ENCODE data around the gene IMPG1. TPM values are rescaled to one million over a fixed set of nuclear protein-coding genes. Genes with fewer than 3 reads are reported as not detected.

The IMPG1 gene
- total RNA-seq, 1 donor from 2014 or later = 0.51 TPM

DNA sequence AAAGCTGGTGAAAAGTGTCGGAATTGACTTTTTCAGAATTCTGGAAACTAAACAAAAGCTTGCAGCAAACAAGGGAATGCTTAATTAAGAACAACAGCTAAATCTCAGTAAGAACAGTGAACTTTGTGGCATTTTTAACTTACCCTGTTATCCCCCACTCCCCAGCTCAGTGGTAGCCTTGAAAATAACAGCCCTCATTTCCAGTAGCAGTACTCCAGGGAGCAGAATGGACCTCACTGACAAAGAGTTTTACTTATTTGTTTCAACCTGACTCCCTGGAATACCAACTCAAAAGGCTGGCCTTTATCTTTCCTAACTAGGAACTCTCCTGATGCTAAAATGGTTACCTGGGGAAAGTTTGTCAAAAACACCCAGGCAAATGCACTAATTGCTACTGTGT is 108.9 kb downstream of the IMPG1 start:
- DNase-seq = no peak
- peaks cover 6% of the 10 kb centered on the region for H3K9me3 Mint-ChIP-seq (ENCODE audit: unreplicated experiment)
- no peaks in the 10 kb centered on the region for H3K4me1 Mint-ChIP-seq (ENCODE audit: low read depth, unreplicated experiment)
- no peak overlapping the region for H3K4me3 Mint-ChIP-seq (ENCODE audit: unreplicated experiment)
- TF ChIP-seq, protein P1, sequence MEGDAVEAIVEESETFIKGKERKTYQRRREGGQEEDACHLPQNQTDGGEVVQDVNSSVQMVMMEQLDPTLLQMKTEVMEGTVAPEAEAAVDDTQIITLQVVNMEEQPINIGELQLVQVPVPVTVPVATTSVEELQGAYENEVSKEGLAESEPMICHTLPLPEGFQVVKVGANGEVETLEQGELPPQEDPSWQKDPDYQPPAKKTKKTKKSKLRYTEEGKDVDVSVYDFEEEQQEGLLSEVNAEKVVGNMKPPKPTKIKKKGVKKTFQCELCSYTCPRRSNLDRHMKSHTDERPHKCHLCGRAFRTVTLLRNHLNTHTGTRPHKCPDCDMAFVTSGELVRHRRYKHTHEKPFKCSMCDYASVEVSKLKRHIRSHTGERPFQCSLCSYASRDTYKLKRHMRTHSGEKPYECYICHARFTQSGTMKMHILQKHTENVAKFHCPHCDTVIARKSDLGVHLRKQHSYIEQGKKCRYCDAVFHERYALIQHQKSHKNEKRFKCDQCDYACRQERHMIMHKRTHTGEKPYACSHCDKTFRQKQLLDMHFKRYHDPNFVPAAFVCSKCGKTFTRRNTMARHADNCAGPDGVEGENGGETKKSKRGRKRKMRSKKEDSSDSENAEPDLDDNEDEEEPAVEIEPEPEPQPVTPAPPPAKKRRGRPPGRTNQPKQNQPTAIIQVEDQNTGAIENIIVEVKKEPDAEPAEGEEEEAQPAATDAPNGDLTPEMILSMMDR (IDR thresholded peaks at IDR 0.05; ENCODE audit: partially characterized antibody, unreplicated experiment) = no peak
- H3K27me3 Mint-ChIP-seq (ENCODE audit: unreplicated experiment) = peaks cover 2% of the 10 kb centered on the region
- H3K27ac Mint-ChIP-seq (ENCODE audit: unreplicated experiment) = no peak overlapping the region
- no peaks in the 10 kb centered on the region for H3K36me3 Mint-ChIP-seq (ENCODE audit: unreplicated experiment)

DNA sequence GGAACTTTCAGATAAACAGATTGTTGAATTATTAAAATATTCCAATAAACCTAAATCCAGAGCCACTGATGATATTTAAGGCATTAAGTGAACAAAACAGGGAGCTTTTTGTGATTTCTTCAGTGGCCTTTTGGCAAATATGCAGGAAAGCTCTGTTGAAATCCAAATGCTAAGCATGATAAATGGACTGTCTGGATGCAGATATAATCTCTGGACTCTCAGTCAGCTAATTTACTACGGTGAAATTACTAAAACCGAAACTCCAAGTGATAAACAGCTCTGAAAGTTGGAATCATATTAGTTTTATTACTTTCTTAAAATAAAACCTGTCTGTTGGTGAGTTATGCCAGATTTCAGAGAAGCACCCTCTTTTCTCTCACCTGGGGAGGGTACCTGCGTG is 120.3 kb downstream of the IMPG1 start:
- no peak for DNase-seq
- Mint-ChIP-seq H3K27ac (ENCODE audit: unreplicated experiment) (no peak overlapping the region), H3K27me3 (ENCODE audit: unreplicated experiment) (no peaks in the 10 kb centered on the region), H3K9me3 (ENCODE audit: unreplicated experiment) (peaks cover 4% of the 10 kb centered on the region), H3K4me1 (ENCODE audit: low read depth, unreplicated experiment) (no peaks in the 10 kb centered on the region), H3K36me3 (ENCODE audit: unreplicated experiment) (no peaks in the 10 kb centered on the region), H3K4me3 (ENCODE audit: unreplicated experiment) (no peak overlapping the region)
- TF ChIP-seq, protein P1 (IDR thresholded peaks at IDR 0.05; ENCODE audit: partially characterized antibody, unreplicated experiment) = no peak

DNA sequence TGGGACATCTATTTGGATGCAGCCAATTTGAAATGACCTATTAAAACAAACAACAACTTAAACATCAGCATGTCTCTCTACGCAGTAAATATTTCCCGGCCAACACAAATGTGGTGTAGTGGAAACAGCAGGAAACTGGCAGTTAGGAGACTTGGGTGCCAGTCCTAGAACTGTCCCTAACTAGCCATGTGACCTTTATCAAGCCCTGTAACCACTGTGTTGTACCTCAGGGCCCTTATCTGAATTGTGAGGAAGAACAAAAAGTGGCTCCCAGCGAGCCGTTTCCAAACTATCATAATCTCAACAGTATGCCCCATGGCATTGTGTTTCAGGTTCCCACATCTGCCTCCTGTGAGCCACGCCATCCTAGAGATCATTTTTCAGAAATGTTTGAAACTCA is 124.5 kb downstream of the IMPG1 start:
- Mint-ChIP-seq H3K27me3 (ENCODE audit: unreplicated experiment) (no peaks in the 10 kb centered on the region), H3K4me1 (ENCODE audit: low read depth, unreplicated experiment) (peaks cover 7% of the 10 kb centered on the region), H3K36me3 (ENCODE audit: unreplicated experiment) (no peaks in the 10 kb centered on the region)

DNA sequence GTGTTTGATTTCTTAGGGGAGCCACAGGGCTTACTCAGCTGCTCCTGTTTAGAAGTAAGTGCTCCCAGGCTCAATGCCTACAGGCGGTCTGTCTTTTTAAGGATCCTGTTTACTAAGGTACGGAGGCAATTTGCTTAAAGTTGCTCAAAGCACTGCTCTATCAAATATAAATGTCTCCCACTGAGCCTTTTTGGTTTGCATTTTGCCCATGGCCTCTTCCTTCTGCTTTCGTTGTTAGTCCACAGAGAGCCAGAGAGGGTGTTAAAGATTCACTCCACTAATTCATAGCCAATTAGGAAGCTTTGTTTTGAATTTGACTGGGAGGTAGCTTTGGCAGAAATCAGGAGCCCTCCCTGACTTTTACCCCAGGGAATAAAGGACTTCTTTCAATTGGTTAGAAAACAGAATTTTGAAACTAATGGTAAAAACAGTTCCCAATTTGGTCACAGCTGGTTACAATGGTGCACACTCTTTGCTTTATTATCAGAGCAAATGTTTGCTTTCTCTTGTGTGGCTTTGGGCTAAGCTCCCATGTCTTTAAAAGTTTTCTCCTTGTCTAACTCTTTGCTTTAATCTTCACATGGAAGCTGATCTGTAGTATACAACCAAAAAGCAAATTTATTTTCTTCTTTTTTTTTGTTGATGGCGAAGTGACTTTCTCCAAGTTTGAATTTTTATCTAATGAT is 126.2 kb downstream of the IMPG1 start:
- H3K4me3 Mint-ChIP-seq (ENCODE audit: unreplicated experiment) = no peak overlapping the region
- no peaks in the 10 kb centered on the region for H3K36me3 Mint-ChIP-seq (ENCODE audit: unreplicated experiment)
- no peak overlapping the region for H3K27ac Mint-ChIP-seq (ENCODE audit: unreplicated experiment)
- TF ChIP-seq, protein P1 (IDR thresholded peaks at IDR 0.05; ENCODE audit: partially characterized antibody, unreplicated experiment) = no peak
- H3K4me1 Mint-ChIP-seq (ENCODE audit: low read depth, unreplicated experiment) = peaks cover 10% of the 10 kb centered on the region
- DNase-seq = no peak
- peaks cover 2% of the 10 kb centered on the region for H3K9me3 Mint-ChIP-seq (ENCODE audit: unreplicated experiment)
- H3K27me3 Mint-ChIP-seq (ENCODE audit: unreplicated experiment) = peaks cover 2% of the 10 kb centered on the region

More for the DNA sequence above, 124.5 kb downstream of the IMPG1 start:
- Mint-ChIP-seq H3K9me3 (ENCODE audit: unreplicated experiment) (peaks cover 2% of the 10 kb centered on the region), H3K27ac (ENCODE audit: unreplicated experiment) (no peak overlapping the region), H3K4me3 (ENCODE audit: unreplicated experiment) (no peak overlapping the region)
- no peak for DNase-seq
- TF ChIP-seq, protein P1 (IDR thresholded peaks at IDR 0.05; ENCODE audit: partially characterized antibody, unreplicated experiment) = no peak

DNA sequence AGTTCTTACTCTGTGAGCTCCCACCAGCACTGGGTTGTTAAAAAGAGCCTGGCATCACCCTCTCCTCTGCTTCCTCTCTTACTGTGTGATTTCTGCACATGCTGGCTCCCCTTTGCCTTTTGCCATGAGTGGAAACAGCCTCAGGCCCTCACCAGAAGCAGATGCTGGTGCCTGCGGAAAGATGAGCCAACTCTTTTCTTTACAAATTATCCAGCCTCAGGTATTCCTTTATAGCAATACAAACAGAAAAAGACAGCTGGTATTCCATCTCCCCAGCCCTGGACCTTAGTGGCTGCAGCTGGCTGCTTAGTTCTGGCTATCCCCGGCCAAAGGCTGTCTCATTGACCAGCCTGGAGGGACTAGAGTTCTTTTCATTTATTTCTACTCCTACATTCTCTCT is 129.1 kb downstream of the IMPG1 start:
- no peak overlapping the region for H3K4me3 Mint-ChIP-seq (ENCODE audit: unreplicated experiment)
- TF ChIP-seq, protein P1 (IDR thresholded peaks at IDR 0.05; ENCODE audit: partially characterized antibody, unreplicated experiment) = no peak
- DNase-seq = no peak
- H3K4me1 Mint-ChIP-seq (ENCODE audit: low read depth, unreplicated experiment) = peaks cover 16% of the 10 kb centered on the region
- peaks cover 6% of the 10 kb centered on the region for H3K9me3 Mint-ChIP-seq (ENCODE audit: unreplicated experiment)
- H3K27ac Mint-ChIP-seq (ENCODE audit: unreplicated experiment) = no peak overlapping the region
- peaks cover 2% of the 10 kb centered on the region for H3K27me3 Mint-ChIP-seq (ENCODE audit: unreplicated experiment)
- no peaks in the 10 kb centered on the region for H3K36me3 Mint-ChIP-seq (ENCODE audit: unreplicated experiment)

Data from glutamatergic neuron (in vitro differentiated cells).